C4-2B (cell line): ENCODE data around the gene DGKG.

ENCODE experiments used
- H3K27ac ChIP-seq: fragments of 450-650 bp; 2 replicates; pipeline ENCODE4 v1.5.1; 2017
- ZFX ChIP-seq: fragments of 450-650 bp; IDR thresholded peaks from 2 replicates; pipeline ENCODE4 v1.6.1; 2017
- TF ChIP-seq, protein P1 (sequence below): fragments of 450-650 bp; conservative IDR thresholded peaks from 2 replicates; pipeline ENCODE4 v1.5.1; 2017; ENCODE audit warnings: mild to moderate bottlenecking

Gene DGKG

DNA sequence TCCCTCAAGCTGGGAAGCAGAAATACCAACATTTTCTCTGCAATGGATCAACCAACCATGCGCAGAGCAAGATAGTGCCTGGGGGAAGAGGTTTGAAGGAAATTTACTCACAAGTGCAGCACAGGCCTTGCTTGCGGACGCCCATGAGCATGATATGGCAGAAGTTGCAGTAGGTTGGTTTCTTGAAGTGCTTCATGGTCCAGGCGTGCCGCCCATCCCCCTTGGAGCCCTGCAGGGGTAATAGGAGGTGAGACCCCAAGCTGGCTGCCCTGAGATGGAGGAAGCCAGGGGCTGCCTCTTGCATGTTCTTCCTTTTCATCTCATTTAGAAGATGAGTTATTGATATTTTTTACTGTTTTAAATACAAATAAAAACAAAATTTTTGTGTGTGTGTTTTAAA, 86.6 kb downstream of the DGKG start:
- no peak overlapping the region for H3K27ac ChIP-seq
- TF ChIP-seq ZFX: no peak
- TF ChIP-seq, protein P1, sequence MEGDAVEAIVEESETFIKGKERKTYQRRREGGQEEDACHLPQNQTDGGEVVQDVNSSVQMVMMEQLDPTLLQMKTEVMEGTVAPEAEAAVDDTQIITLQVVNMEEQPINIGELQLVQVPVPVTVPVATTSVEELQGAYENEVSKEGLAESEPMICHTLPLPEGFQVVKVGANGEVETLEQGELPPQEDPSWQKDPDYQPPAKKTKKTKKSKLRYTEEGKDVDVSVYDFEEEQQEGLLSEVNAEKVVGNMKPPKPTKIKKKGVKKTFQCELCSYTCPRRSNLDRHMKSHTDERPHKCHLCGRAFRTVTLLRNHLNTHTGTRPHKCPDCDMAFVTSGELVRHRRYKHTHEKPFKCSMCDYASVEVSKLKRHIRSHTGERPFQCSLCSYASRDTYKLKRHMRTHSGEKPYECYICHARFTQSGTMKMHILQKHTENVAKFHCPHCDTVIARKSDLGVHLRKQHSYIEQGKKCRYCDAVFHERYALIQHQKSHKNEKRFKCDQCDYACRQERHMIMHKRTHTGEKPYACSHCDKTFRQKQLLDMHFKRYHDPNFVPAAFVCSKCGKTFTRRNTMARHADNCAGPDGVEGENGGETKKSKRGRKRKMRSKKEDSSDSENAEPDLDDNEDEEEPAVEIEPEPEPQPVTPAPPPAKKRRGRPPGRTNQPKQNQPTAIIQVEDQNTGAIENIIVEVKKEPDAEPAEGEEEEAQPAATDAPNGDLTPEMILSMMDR: no peak

GRCh38 chr3:186273586-186273985, 88.4 kb downstream of the DGKG start:
- TF ChIP-seq, protein P1: no peak
- TF ChIP-seq ZFX: no peak
- no peak overlapping the region for H3K27ac ChIP-seq

DNA sequence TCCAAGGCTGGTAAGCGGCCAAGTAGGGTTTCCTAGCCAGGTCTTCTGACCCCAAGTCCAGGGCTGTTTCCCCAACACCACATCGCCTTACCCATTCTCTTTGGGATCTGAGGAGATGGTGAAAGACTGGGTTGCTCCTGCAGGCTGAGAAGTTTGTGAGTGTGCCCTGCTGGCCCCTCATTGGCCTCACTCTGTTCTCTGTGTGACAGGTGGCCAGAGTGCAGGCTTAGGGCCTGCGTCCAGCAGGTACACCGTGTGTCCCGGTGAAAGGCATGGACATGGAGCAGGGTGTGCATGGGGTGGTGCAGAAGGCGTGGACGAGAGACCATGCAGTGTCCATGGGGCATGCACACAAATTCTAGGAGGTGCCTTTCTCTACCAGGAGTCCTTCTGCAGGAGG, 91.3 kb downstream of the DGKG start:
- TF ChIP-seq ZFX: no peak
- TF ChIP-seq, protein P1: no peak

GRCh38 chr3:186268616-186269448, 93.2 kb downstream of the DGKG start:
- TF ChIP-seq, protein P1: peak; percentile 46
- TF ChIP-seq ZFX: no peak
- no peak overlapping the region for H3K27ac ChIP-seq

More for the DNA sequence above, 91.3 kb downstream of the DGKG start:
- H3K27ac ChIP-seq: no peak overlapping the region

- TF ChIP-seq ZFX: no peak
- TF ChIP-seq, protein P1: no peak
- no peak overlapping the region for H3K27ac ChIP-seq
Observed at GRCh38 chr3:186267758-186268157, 94.3 kb downstream of the DGKG start.

DNA sequence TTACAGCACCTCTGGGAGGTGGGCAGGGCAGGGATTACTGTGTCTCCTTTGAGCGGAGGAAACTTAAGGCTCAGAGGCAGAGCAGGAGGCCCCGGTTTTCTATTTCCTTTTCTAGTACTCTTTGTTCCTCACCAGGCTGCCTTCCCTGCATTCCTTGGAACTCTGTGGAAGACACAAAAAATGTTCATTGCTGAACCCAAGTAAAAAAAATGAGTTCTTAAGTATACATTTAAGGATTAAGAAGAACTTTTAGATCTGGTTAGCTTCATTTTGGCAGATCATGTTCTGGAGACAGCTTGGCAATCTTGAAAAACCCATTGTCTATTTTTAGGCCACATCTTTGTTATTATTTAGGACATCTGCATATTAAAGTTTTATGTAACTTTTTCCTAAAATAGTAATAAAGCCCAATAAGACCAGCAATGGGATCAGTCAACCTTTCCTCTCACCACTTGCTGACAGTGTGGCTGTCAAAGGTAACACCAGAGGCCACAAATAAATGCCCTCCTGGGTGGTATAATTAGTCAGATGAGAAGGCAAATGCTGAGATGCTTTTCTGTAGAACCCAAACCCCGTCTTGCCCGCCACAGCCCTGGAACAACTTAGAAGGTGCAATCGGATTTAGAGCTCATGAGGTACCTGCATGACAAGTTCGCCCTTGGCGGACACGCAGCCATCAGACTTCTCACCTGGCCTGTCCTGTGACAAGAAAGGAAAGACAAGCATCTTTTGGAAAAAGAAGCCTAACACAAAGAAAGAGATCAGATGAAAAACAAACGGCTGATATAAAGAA, 97.2 kb downstream of the DGKG start:
- TF ChIP-seq, protein P1: no peak
- no peak for TF ChIP-seq ZFX
- H3K27ac ChIP-seq: no peak overlapping the region

- H3K27ac ChIP-seq: no peak overlapping the region
- TF ChIP-seq ZFX: no peak
- TF ChIP-seq, protein P1: peak; percentile 61
Observed at GRCh38 chr3:186261638-186262037, 100.4 kb downstream of the DGKG start.
